ENCODE measurements around the gene KLHL2. TPM values are rescaled to one million over a fixed set of nuclear protein-coding genes. Genes with fewer than 3 reads are reported as not detected.

KLHL2 gene
- total RNA-seq, 1 donor from 2014 or later: 22.1 TPM

DNA sequence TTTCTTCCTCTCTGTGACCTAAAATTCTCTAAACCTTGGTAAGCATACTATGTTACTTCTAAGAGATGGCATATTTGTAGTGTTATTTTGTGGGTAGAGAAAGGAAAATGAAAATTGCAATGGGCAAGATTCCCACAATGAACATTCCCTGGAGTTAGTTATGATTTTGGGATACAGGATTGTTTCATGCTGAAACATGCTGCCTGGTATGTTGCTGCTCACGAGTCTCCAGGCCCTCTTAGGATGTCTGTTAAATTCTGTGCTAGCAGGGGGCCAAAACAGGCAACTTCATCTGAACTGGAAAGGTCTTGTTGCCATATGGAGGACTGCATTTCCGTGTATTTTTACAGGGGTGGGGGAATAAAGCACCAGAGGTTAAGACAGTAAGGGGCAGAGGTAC, 101.2 kb downstream of the KLHL2 start:
- no peak overlapping the region for H3K4me3 Mint-ChIP-seq (ENCODE audit: low read depth)
- TF ChIP-seq, protein P1, sequence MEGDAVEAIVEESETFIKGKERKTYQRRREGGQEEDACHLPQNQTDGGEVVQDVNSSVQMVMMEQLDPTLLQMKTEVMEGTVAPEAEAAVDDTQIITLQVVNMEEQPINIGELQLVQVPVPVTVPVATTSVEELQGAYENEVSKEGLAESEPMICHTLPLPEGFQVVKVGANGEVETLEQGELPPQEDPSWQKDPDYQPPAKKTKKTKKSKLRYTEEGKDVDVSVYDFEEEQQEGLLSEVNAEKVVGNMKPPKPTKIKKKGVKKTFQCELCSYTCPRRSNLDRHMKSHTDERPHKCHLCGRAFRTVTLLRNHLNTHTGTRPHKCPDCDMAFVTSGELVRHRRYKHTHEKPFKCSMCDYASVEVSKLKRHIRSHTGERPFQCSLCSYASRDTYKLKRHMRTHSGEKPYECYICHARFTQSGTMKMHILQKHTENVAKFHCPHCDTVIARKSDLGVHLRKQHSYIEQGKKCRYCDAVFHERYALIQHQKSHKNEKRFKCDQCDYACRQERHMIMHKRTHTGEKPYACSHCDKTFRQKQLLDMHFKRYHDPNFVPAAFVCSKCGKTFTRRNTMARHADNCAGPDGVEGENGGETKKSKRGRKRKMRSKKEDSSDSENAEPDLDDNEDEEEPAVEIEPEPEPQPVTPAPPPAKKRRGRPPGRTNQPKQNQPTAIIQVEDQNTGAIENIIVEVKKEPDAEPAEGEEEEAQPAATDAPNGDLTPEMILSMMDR (IDR thresholded peaks at IDR 0.05; ENCODE audit: unreplicated experiment): no peak
- H3K4me1 Mint-ChIP-seq (ENCODE audit: low read depth): peaks cover 2% of the 10 kb centered on the region
- DNase-seq (ENCODE audit: low spot score, unreplicated experiment): no peak
- peaks cover 14% of the 10 kb centered on the region for H3K9me3 Mint-ChIP-seq (ENCODE audit: low read depth)
- H3K27me3 Mint-ChIP-seq: no peaks in the 10 kb centered on the region
- no peak overlapping the region for H3K27ac Mint-ChIP-seq
- H3K36me3 Mint-ChIP-seq (ENCODE audit: insufficient read depth): peaks cover 17% of the 10 kb centered on the region

DNA sequence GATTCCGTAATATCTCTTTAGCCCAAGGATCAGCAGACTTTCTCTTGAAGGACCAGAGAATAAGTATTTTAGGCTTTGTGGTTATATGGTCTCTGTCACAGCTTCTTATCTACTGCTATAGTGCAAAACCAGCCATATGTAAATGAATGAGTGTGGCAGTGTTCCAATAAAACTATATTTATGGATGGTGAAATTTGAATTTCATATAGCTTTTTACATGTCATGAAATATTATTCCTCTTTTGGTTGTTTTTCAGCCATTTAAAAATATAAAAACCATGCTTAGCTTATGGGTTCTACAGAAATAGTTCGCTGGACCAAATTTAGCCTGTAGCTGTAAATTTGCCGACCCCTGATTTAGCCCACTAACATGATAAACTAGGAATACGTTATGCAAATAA, 102.1 kb downstream of the KLHL2 start:
- Mint-ChIP-seq H3K27ac (no peak overlapping the region), H3K4me3 (ENCODE audit: low read depth) (no peak overlapping the region), H3K27me3 (no peaks in the 10 kb centered on the region), H3K4me1 (ENCODE audit: low read depth) (no peaks in the 10 kb centered on the region), H3K36me3 (ENCODE audit: insufficient read depth) (peaks cover 15% of the 10 kb centered on the region), H3K9me3 (ENCODE audit: low read depth) (peaks cover 14% of the 10 kb centered on the region)
- DNase-seq (ENCODE audit: low spot score, unreplicated experiment): no peak
- TF ChIP-seq, protein P1 (IDR thresholded peaks at IDR 0.05; ENCODE audit: unreplicated experiment): no peak

DNA sequence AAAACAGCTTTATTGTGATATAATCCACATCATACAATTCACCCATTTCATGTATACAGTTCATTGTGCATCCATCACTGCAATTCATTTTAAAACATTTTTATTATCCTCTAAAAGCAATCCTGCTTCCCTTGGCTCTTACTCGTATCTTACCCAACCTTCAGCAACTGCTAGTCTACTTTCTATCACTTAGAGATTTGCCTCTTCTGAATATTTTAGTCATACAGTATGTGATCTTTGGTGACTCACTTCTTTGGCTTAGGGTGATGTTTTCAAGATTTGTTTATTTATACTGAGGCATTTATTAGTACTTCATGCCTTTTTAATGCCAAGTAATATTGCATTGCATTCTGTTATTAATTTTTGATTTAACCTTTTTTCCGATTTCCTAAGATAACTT, 105.1 kb downstream of the KLHL2 start:
- Mint-ChIP-seq H3K4me1 (ENCODE audit: low read depth) (no peaks in the 10 kb centered on the region), H3K36me3 (ENCODE audit: insufficient read depth) (peaks cover 15% of the 10 kb centered on the region), H3K27me3 (no peaks in the 10 kb centered on the region), H3K9me3 (ENCODE audit: low read depth) (peaks cover 14% of the 10 kb centered on the region), H3K27ac (no peak overlapping the region), H3K4me3 (ENCODE audit: low read depth) (no peak overlapping the region)
- TF ChIP-seq, protein P1 (IDR thresholded peaks at IDR 0.05; ENCODE audit: unreplicated experiment): no peak
- no peak for DNase-seq (ENCODE audit: low spot score, unreplicated experiment)

DNA sequence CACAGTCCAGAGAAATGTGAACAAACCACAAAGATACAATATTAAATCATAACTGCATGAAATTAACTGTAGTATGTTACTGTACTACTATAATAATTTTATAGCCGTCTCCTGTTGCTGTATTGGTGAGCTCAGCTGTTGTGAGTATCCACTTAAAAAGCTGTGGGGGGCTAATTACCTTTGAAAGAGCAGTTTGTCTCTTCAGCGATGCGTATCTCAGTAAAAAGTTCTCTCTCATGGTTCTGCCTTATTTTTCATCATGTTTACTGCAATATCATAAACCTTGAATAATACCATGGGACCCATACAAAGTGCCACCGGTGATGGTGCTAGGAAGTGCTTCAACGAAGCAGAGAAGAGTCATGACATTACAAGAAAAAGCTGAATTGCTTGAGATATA, 111.7 kb downstream of the KLHL2 start:
- Mint-ChIP-seq H3K4me3 (ENCODE audit: low read depth) (no peak overlapping the region), H3K9me3 (ENCODE audit: low read depth) (no peaks in the 10 kb centered on the region), H3K27me3 (no peaks in the 10 kb centered on the region), H3K36me3 (ENCODE audit: insufficient read depth) (peaks cover 5% of the 10 kb centered on the region), H3K27ac (no peak overlapping the region), H3K4me1 (ENCODE audit: low read depth) (peaks cover 12% of the 10 kb centered on the region)
- DNase-seq (ENCODE audit: low spot score, unreplicated experiment): no peak
- TF ChIP-seq, protein P1 (IDR thresholded peaks at IDR 0.05; ENCODE audit: unreplicated experiment): no peak

DNA sequence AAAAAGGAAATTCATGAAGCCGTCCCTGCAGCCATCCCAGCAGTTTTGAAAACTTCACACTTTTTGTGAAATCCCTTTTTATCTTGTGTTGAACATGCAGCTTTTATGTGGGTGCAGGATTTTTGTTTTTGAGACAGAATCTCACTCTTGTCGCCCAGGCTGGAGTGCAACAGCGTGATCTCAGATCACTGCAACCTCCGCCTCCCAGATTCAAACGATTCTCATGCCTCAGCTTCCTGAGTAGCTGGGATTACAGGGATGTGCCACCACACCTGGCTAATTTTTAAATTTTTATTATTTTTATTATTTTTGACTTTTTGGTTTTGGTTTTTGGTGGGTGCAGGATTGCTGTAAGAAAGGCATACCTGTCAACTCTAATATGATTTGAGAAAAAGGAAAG, 112.1 kb downstream of the KLHL2 start:
- Mint-ChIP-seq H3K9me3 (ENCODE audit: low read depth) (no peaks in the 10 kb centered on the region), H3K4me3 (ENCODE audit: low read depth) (no peak overlapping the region), H3K27ac (no peak overlapping the region), H3K4me1 (ENCODE audit: low read depth) (peaks cover 16% of the 10 kb centered on the region), H3K27me3 (no peaks in the 10 kb centered on the region), H3K36me3 (ENCODE audit: insufficient read depth) (peaks cover 5% of the 10 kb centered on the region)
- DNase-seq (ENCODE audit: low spot score, unreplicated experiment): no peak
- TF ChIP-seq, protein P1 (IDR thresholded peaks at IDR 0.05; ENCODE audit: unreplicated experiment): no peak
